Measurements from ENCODE around the gene COL4A3. TPM values are rescaled to one million over a fixed set of nuclear protein-coding genes. Genes with fewer than 3 reads are reported as not detected.

Gene COL4A3
- polyA plus RNA-seq, 3 donors: 0.03 TPM; not detected in 2

- Mint-ChIP-seq H3K4me1 (no peaks in the 10 kb centered on the region), H3K4me3 (no peak overlapping the region), H3K27ac (no peak overlapping the region), H3K27me3 (ENCODE audit: low read depth in 3 of 3) (peaks cover 4 to 6% (median 5%) of the 10 kb centered on the region in 3 donors), H3K36me3 (no peaks in the 10 kb centered on the region), H3K9me3 (peaks cover 0 to 5% (median 0%) of the 10 kb centered on the region in 7 donors)
- Histone ChIP-seq H3K4me2 (replicated peaks; ENCODE audit: extremely low read depth, low read length, poor library complexity, severe bottlenecking) (no peak overlapping the region), H3K27me3 (ENCODE audit: control insufficient read depth in 2 of 2, insufficient read depth in 2 of 2, low read length in 2 of 2) (no peaks in the 10 kb centered on the region), H3K27ac (ENCODE audit: low read depth in 1 of 2, low read length in 2 of 2) (no peak overlapping the region), H3K9me3 (replicated peaks in 1 of 2; ENCODE audit: control insufficient read depth in 1 of 2, insufficient read depth in 1 of 2, low read length in 2 of 2) (no peaks in the 10 kb centered on the region), H4K20me1 (ENCODE audit: insufficient read depth, low read length) (no peaks in the 10 kb centered on the region), H3K36me3 (replicated peaks in 1 of 2; ENCODE audit: control insufficient read depth in 1 of 2, insufficient read depth in 2 of 2, low read length in 2 of 2) (no peaks in the 10 kb centered on the region), H2AFZ (ENCODE audit: insufficient read depth, low read depth, low read length, poor library complexity, severe bottlenecking) (no peak overlapping the region), H3K4me1 (ENCODE audit: control insufficient read depth in 1 of 2, insufficient read depth in 2 of 2, low read length in 2 of 2) (no peaks in the 10 kb centered on the region), H3K79me2 (ENCODE audit: insufficient read depth, low read length) (no peaks in the 10 kb centered on the region), H3K4me3 (replicated peaks in 1 of 3; ENCODE audit: low read depth in 2 of 3, low read length in 3 of 3) (no peak overlapping the region), H3K9ac (ENCODE audit: insufficient read depth, low read length, poor library complexity, severe bottlenecking) (no peak overlapping the region)
- no peak for TF ChIP-seq CTCF (IDR thresholded peaks at IDR 0.05)
- no peak for DNase-seq
- WGBS (ENCODE audit: insufficient coverage): 100% methylated on average over 1 of the region's 2 CpGs
- intact Hi-C loops (cut with micrococcal nuclease): no loop called here
These were observed 16.3 kb upstream of the COL4A3 start for GRCh38 chr2:227148106-227148505.

- H3K9me3 ChIP-seq (replicated peaks in 1 of 2; ENCODE audit: control insufficient read depth in 1 of 2, insufficient read depth in 1 of 2, low read length in 2 of 2): no peaks in the 10 kb centered on the region
- no peak overlapping the region for H3K4me3 ChIP-seq (replicated peaks in 1 of 3; ENCODE audit: low read depth in 2 of 3, low read length in 3 of 3)
- H3K79me2 ChIP-seq (ENCODE audit: insufficient read depth, low read length): no peaks in the 10 kb centered on the region
- no peak overlapping the region for H2AFZ ChIP-seq (ENCODE audit: insufficient read depth, low read depth, low read length, poor library complexity, severe bottlenecking)
- no peak overlapping the region for H3K4me2 ChIP-seq (replicated peaks; ENCODE audit: extremely low read depth, low read length, poor library complexity, severe bottlenecking)
- WGBS (ENCODE audit: insufficient coverage): no CpG with 5 or more reads among the region's 2 CpGs
- Mint-ChIP-seq H3K27ac (no peak overlapping the region), H3K9me3 (peaks cover 0 to 5% (median 2%) of the 10 kb centered on the region in 7 donors), H3K4me1 (no peaks in the 10 kb centered on the region), H3K36me3 (no peaks in the 10 kb centered on the region), H3K27me3 (ENCODE audit: low read depth in 3 of 3) (peaks cover 0 to 4% (median 2%) of the 10 kb centered on the region in 3 donors), H3K4me3 (no peak overlapping the region)
- DNase-seq: no peak
- no peaks in the 10 kb centered on the region for H4K20me1 ChIP-seq (ENCODE audit: insufficient read depth, low read length)
- intact Hi-C loops (cut with micrococcal nuclease): no loop called here
- no peaks in the 10 kb centered on the region for H3K36me3 ChIP-seq (replicated peaks in 1 of 2; ENCODE audit: control insufficient read depth in 1 of 2, insufficient read depth in 2 of 2, low read length in 2 of 2)
- H3K4me1 ChIP-seq (ENCODE audit: control insufficient read depth in 1 of 2, insufficient read depth in 2 of 2, low read length in 2 of 2): no peaks in the 10 kb centered on the region
- no peak overlapping the region for H3K27ac ChIP-seq (ENCODE audit: low read depth in 1 of 2, low read length in 2 of 2)
- H3K9ac ChIP-seq (ENCODE audit: insufficient read depth, low read length, poor library complexity, severe bottlenecking): no peak overlapping the region
- H3K27me3 ChIP-seq (ENCODE audit: control insufficient read depth in 2 of 2, insufficient read depth in 2 of 2, low read length in 2 of 2): no peaks in the 10 kb centered on the region
- TF ChIP-seq CTCF (IDR thresholded peaks at IDR 0.05): no peak
These were observed 14.0 kb upstream of the COL4A3 start for GRCh38 chr2:227150222-227150936.
